Stimulated activated CD8-positive, alpha-beta memory T cell treated with anti-CD3 and anti-CD28 coated beads, Interleukin-12 subunit alpha, Interleukin-12 subunit beta, amount 100 ng/mL, for 24 hours (primary cell): ENCODE results near the gene PTPRM.

Source experiments
- DNase-seq: peaks from one replicate; pipeline ENCODE4 v3.0.0-alpha.2; 2020; ENCODE audit errors: extremely low read depth

PTPRM gene

DNA sequence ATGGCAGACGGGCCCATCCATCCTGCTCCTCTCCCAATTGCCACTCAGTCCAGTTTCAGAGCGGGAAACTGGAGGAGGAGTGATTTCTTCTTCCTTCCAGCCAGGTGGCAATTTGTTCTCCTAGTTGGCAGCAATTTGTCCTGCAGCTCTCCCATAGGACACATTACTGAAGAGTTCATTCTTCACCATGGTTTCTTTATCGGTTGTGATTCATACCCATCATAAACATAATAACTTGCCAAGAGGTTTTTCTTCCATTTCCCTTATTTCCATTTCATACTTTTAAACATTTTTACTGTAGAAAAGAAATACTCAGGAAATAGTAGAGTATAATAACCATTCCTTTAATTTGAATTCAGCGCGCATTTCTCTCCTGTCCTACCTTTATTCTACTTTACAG, 664.2 kb downstream of the PTPRM start:
- DNase-seq: no peak

- no peak for DNase-seq
Measured at GRCh38 chr18:8232791-8233190, 665.7 kb downstream of the PTPRM start.

DNA sequence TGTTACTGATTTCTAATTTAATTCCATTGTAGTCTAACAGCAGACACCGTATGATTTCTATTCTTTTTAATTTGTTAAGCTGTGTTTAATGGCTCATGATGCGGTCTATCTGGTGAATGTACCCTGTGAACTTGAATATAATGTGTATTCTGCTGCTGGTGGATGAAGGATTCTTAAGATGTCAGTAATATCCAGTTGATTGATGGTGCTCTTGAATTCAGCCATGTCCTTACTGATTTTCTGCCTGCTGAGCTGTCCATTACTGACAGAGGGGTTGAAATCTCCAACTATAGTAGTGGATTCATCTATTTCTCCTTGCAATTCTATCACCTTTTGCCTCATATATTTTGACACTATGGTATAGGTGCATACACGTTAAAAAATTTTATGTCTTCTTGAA, 668.8 kb downstream of the PTPRM start:
- DNase-seq: no peak

DNA sequence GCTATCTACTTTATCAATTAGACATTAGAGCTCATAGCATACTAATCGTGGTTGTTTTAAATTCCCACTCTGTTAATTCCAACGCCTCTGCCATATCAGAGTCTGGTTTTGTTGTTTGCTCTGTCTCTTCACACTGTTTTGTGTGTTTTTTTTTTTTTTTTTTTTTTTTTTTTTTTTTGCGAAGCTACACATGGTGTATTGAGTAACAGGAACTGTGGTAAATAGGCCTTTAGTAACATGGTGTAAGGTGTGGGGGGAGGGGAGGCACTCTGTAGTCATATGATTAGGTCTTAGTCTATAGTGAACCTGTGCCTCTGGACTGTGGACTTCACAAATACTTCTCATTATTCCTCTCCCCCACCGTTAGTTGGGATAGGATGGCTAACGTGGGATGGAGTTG, 671.4 kb downstream of the PTPRM start:
- DNase-seq: no peak

DNA sequence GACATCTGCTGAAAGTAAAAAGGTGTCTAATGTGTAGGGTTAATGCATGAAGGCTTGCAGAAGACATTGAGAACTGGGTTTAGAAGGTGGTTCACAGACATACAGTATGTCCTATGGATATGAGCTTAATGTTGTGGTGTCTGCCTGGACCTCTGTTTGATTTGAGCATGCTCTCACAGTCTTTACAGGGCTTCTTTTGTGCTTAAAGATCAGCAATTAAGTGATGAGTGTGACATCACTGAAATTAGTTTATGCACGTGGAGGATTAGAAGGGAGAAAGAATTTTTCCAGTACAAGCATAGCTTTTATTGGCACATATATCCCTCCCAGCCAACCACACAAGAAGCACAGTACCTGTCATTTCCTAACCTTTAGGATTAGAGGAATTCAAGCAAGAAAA, 674.6 kb downstream of the PTPRM start:
- no peak for DNase-seq

- DNase-seq: no peak
Measured at GRCh38 chr18:8242151-8242696, 675.1 kb downstream of the PTPRM start.

GRCh38 chr18:8247700-8248099, 680.6 kb downstream of the PTPRM start:
- no peak for DNase-seq

- no peak for DNase-seq
Measured at GRCh38 chr18:8248576-8248975, 681.5 kb downstream of the PTPRM start.

- no peak for DNase-seq
Measured at GRCh38 chr18:8249811-8250210, 682.7 kb downstream of the PTPRM start.

- no peak for DNase-seq
Measured at GRCh38 chr18:8252371-8252770, 685.3 kb downstream of the PTPRM start.

DNA sequence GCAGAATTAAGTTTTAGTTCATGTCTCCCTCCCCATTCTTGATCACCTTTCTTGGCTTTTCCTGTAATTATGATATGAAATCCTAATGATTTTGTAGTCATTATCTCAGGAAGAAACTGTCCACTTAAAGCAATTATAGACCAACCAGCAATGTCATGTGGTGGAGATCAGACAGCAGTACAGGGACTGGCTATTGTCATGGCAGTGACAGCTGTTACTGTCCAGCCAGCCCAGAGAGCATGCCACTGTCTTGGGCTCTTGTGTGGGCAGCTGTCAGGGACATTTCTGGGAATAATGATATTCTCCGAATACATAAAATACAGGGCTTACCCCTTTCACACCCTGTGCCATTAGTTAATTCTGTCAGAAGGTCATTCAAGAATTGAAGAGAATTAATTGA, 686.8 kb downstream of the PTPRM start:
- no peak for DNase-seq

DNA sequence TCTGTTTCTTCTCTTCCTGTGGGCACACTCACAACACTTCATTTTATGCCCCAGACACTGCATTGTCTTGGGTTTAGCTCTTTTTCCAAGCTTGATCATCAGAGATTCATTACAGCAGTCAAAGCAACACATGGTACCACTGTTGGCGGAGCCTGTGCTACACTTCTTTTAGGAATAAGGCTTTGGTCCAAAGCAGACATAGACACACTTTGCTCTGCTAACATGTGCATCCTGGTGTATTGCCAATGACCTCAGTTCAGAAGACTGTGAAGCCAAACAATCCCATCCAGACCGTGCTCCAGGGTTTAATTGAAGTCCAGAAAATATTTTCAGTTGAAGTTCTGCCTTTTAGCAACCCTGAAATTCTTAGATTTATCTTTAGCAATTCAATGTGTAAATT, 687.5 kb downstream of the PTPRM start:
- no peak for DNase-seq

DNA sequence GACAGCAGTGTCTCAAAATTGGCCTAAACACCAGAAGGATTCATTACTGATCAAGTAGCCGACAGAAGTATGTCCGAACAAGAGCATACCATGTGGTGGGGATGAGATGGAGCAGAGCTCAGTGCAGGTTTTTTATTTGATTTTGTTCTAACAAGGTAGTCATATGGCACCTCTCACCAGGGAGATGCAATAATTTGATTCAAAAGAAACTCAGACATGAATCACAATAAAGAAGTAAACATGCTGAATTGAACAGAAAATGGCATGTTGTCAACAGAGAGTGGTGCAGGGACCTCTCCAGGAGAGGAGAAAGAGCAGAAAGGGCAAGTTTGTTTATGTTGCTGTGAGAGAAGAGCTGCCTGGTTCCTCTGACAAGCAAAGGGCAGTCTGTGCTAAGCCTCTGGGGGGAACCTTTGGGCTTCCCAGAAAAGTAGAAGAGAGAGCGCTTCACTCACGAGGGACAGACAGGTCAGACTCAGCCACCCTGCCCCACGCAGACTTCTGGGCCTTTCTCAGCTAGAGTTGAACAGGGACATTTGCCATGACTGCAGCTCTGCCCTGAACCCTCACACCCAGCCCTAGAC, 690.8 kb downstream of the PTPRM start:
- no peak for DNase-seq

DNA sequence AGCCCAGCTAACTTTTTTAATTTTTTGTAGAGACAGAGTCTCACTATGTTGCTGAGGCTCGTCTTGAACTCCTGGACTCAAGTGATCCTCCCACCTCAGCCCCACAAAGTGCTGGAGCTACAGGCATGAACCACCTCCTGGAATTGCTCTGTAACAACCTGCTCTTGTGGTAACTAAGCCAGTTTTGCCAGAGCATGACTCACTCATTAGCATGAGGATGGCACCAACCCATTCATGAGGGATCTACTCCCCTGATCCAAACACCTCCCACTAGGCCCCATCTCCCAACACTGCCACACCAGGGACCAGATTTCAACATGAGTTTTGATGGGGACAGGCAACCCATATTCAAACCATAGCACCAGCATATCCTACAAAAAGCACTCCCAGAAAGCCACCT, 693.2 kb downstream of the PTPRM start:
- no peak for DNase-seq

DNA sequence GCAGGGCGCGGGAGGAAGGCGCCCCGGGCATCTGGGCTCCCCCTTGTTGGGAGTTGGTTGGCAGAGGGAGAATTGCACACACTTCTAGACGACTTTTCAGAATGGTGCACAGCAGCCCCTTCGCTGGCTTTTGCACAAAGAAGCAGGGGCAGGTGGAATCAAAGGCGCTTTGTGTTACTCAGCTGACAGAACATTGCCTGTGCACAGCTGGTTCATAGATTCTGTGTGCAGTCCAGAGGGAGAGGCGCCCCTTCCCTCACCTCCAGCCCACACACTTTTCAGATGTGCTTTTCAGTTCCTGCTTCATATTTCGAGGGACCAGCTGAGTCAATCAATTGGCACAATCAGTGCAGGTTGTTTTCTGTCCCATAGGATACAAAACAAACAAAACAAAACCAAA, 693.7 kb downstream of the PTPRM start:
- no peak for DNase-seq

DNA sequence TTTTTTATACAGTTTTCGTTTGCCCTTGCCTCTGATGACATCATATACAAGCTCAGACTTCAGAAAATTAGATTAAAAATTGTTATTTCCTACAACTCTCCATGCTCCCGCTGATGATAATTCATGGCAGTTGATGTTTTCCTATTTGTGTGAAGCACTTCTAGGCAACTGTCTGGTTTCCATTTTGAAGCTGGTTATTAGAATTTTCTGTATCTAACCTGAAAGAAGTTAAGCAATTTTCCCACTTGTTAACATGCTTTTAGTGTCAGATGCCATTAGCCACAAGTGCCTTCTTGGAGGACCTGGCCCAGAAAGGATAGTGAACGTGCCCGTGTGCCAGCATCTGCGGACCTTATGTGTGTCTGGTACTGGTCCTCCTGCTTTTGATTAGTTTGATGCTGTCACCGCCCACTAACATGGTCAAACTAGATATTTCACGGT, 694.6 kb downstream of the PTPRM start:
- no peak for DNase-seq

DNA sequence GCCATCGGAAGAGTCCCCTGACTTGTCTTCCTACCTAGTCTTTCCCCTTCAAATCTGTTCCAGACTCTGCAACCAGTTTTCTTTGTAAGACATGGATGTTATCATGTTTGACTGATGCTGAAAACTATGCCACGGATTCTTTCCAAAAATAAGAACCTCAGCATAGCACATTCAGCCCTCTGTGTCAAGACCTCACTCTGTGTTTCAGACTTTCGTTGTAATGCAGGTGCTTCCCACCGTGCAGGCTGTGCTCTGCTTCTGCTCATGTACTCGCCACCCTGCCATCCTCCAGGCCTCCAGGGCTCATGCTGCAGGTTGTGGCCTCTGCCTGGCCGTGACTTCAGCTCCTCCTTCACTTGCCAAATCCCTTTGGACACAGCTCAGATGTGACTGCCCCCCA, 695.1 kb downstream of the PTPRM start:
- DNase-seq: no peak

- DNase-seq: no peak
Measured at GRCh38 chr18:8264116-8264515, 697.0 kb downstream of the PTPRM start.

GRCh38 chr18:8264861-8265411, 697.8 kb downstream of the PTPRM start:
- DNase-seq: no peak

- DNase-seq: no peak
Measured at GRCh38 chr18:8272254-8272653, 705.1 kb downstream of the PTPRM start.

GRCh38 chr18:8274370-8274769, 707.3 kb downstream of the PTPRM start:
- no peak for DNase-seq

DNA sequence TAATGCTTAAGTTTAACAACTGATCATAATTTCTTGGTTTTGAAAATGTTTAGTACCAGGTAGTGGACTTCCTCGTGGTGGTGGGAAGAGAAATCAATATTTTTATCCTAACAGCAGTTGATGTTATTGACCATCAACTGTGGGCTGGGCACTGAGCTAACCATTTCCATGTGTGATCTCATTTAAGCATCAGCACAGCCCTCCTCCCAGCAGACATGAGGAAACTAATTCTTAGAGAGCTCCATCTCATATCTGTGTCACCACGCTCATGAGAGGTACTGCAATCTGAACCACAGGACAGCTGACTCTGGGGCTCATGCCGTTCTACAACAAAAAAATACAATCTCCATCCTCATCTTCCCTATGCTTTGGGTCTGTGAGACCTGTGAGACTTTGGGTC, 709.3 kb downstream of the PTPRM start:
- no peak for DNase-seq

GRCh38 chr18:8277270-8277669, 710.2 kb downstream of the PTPRM start:
- no peak for DNase-seq

DNA sequence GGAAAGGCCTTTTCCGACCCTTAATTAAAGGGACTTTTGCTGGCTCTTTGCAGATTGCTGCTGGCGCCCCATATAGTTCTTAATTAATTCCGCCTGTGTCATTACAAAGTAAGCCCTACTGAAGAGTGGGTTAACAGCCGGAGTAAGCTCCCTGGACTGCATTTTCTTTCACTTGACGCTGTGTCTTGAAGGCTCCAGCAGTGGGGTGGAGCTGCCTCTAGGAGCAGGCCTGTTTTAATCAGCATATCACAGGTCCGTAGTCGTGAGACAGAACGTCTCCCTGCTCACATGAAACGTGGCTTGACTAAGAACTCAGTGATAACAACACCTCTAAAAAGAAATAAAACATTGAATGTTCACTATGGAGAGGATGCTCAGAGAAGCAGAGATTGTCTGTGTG, 712.2 kb downstream of the PTPRM start:
- no peak for DNase-seq
